ENCODE results near the gene RBM10. TPM values are rescaled to one million over a fixed set of nuclear protein-coding genes. Genes with fewer than 3 reads are reported as not detected.

The RBM10 gene
- total and polyA plus RNA-seq, 2 experiments from 2014 or later: 39.5 to 101 TPM

DNA sequence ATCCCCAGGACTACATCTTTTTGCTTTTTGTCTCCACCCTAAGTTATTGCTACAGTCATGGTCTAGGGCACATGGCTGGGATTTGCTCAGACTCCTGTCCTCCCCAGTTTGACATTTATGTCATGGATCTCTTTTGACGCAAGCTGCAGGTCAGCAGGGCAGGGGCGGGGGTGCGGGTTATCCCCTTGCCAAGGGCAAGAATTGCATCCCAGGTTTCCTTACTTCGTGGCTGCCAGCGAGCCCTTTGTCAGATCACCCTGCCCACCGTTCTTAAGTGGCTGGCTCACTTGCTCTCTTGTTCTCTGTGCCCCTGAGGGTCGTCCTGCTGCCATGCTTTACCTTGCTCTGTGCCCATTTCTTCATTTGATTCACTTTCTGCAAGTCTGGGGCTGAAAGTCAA, 27.5 kb downstream of the RBM10 start:
- H4K20me1 ChIP-seq (replicated peaks; ENCODE audit: insufficient read depth): no peaks in the 10 kb centered on the region
- peaks cover 34% of the 10 kb centered on the region for H3K36me3 Mint-ChIP-seq (ENCODE audit: low read depth)
- no peak for DNase-seq (ENCODE audit: low spot score)

More for the DNA sequence above, 27.5 kb downstream of the RBM10 start:
- Mint-ChIP-seq H3K27me3 (ENCODE audit: insufficient read depth, low read depth, poor library complexity) (peaks cover 5% of the 10 kb centered on the region), H3K4me3 (no peak overlapping the region), H3K4me1 (no peaks in the 10 kb centered on the region; the same call in 2 of the 3 replicates), H3K9me3 (no peaks in the 10 kb centered on the region; the same call in 2 of the 3 replicates), H3K27ac (no peak overlapping the region)
- Histone ChIP-seq H3K4me1 (ENCODE audit: insufficient read depth) (no peaks in the 10 kb centered on the region), H3K27ac (ENCODE audit: low read depth) (no peak overlapping the region), H3K36me3 (ENCODE audit: insufficient read depth) (0 out of 2 replicates have a peak, but pooled peaks cover 3% of the 10 kb centered on the region), H2AFZ (no peak overlapping the region), H3K4me3 (no peak overlapping the region), H3K27me3 (ENCODE audit: insufficient read depth) (no peaks in the 10 kb centered on the region), H3F3A (replicated peaks; ENCODE audit: low read depth) (no peaks in the 10 kb centered on the region), H3K4me2 (no peak overlapping the region), H3K9me2 (ENCODE audit: insufficient read depth) (no peaks in the 10 kb centered on the region), H3K79me2 (replicated peaks; ENCODE audit: insufficient read depth) (peaks cover 3% of the 10 kb centered on the region; the same call in 1 of the 2 replicates)
- no peak for ATAC-seq
- TF ChIP-seq, protein P1, sequence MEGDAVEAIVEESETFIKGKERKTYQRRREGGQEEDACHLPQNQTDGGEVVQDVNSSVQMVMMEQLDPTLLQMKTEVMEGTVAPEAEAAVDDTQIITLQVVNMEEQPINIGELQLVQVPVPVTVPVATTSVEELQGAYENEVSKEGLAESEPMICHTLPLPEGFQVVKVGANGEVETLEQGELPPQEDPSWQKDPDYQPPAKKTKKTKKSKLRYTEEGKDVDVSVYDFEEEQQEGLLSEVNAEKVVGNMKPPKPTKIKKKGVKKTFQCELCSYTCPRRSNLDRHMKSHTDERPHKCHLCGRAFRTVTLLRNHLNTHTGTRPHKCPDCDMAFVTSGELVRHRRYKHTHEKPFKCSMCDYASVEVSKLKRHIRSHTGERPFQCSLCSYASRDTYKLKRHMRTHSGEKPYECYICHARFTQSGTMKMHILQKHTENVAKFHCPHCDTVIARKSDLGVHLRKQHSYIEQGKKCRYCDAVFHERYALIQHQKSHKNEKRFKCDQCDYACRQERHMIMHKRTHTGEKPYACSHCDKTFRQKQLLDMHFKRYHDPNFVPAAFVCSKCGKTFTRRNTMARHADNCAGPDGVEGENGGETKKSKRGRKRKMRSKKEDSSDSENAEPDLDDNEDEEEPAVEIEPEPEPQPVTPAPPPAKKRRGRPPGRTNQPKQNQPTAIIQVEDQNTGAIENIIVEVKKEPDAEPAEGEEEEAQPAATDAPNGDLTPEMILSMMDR (conservative IDR thresholded peaks at IDR 0.05; ENCODE audit: low read depth in 2 of 2): no peak
- TF ChIP-seq, protein P2, sequence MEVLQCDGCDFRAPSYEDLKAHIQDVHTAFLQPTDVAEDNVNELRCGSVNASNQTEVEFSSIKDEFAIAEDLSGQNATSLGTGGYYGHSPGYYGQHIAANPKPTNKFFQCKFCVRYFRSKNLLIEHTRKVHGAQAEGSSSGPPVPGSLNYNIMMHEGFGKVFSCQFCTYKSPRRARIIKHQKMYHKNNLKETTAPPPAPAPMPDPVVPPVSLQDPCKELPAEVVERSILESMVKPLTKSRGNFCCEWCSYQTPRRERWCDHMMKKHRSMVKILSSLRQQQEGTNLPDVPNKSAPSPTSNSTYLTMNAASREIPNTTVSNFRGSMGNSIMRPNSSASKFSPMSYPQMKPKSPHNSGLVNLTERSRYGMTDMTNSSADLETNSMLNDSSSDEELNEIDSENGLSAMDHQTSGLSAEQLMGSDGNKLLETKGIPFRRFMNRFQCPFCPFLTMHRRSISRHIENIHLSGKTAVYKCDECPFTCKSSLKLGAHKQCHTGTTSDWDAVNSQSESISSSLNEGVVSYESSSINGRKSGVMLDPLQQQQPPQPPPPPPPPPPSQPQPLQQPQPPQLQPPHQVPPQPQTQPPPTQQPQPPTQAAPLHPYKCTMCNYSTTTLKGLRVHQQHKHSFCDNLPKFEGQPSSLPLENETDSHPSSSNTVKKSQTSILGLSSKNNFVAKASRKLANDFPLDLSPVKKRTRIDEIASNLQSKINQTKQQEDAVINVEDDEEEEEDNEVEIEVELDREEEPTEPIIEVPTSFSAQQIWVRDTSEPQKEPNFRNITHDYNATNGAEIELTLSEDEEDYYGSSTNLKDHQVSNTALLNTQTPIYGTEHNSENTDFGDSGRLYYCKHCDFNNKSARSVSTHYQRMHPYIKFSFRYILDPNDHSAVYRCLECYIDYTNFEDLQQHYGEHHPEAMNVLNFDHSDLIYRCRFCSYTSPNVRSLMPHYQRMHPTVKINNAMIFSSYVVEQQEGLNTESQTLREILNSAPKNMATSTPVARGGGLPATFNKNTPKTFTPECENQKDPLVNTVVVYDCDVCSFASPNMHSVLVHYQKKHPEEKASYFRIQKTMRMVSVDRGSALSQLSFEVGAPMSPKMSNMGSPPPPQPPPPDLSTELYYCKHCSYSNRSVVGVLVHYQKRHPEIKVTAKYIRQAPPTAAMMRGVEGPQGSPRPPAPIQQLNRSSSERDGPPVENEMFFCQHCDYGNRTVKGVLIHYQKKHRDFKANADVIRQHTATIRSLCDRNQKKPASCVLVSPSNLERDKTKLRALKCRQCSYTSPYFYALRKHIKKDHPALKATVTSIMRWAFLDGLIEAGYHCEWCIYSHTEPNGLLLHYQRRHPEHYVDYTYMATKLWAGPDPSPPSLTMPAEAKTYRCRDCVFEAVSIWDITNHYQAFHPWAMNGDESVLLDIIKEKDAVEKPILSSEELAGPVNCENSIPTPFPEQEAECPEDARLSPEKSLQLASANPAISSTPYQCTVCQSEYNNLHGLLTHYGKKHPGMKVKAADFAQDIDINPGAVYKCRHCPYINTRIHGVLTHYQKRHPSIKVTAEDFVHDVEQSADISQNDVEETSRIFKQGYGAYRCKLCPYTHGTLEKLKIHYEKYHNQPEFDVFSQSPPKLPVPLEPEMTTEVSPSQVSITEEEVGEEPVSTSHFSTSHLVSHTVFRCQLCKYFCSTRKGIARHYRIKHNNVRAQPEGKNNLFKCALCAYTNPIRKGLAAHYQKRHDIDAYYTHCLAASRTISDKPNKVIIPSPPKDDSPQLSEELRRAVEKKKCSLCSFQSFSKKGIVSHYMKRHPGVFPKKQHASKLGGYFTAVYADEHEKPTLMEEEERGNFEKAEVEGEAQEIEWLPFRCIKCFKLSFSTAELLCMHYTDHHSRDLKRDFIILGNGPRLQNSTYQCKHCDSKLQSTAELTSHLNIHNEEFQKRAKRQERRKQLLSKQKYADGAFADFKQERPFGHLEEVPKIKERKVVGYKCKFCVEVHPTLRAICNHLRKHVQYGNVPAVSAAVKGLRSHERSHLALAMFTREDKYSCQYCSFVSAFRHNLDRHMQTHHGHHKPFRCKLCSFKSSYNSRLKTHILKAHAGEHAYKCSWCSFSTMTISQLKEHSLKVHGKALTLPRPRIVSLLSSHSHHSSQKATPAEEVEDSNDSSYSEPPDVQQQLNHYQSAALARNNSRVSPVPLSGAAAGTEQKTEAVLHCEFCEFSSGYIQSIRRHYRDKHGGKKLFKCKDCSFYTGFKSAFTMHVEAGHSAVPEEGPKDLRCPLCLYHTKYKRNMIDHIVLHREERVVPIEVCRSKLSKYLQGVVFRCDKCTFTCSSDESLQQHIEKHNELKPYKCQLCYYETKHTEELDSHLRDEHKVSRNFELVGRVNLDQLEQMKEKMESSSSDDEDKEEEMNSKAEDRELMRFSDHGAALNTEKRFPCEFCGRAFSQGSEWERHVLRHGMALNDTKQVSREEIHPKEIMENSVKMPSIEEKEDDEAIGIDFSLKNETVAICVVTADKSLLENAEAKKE (CRISPR knock-in tag; IDR thresholded peaks at IDR 0.05): no peak
- TF ChIP-seq, protein P3, sequence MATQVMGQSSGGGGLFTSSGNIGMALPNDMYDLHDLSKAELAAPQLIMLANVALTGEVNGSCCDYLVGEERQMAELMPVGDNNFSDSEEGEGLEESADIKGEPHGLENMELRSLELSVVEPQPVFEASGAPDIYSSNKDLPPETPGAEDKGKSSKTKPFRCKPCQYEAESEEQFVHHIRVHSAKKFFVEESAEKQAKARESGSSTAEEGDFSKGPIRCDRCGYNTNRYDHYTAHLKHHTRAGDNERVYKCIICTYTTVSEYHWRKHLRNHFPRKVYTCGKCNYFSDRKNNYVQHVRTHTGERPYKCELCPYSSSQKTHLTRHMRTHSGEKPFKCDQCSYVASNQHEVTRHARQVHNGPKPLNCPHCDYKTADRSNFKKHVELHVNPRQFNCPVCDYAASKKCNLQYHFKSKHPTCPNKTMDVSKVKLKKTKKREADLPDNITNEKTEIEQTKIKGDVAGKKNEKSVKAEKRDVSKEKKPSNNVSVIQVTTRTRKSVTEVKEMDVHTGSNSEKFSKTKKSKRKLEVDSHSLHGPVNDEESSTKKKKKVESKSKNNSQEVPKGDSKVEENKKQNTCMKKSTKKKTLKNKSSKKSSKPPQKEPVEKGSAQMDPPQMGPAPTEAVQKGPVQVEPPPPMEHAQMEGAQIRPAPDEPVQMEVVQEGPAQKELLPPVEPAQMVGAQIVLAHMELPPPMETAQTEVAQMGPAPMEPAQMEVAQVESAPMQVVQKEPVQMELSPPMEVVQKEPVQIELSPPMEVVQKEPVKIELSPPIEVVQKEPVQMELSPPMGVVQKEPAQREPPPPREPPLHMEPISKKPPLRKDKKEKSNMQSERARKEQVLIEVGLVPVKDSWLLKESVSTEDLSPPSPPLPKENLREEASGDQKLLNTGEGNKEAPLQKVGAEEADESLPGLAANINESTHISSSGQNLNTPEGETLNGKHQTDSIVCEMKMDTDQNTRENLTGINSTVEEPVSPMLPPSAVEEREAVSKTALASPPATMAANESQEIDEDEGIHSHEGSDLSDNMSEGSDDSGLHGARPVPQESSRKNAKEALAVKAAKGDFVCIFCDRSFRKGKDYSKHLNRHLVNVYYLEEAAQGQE (IDR thresholded peaks at IDR 0.05; ENCODE audit: unreplicated experiment): no peak
- TF ChIP-seq, protein P4, sequence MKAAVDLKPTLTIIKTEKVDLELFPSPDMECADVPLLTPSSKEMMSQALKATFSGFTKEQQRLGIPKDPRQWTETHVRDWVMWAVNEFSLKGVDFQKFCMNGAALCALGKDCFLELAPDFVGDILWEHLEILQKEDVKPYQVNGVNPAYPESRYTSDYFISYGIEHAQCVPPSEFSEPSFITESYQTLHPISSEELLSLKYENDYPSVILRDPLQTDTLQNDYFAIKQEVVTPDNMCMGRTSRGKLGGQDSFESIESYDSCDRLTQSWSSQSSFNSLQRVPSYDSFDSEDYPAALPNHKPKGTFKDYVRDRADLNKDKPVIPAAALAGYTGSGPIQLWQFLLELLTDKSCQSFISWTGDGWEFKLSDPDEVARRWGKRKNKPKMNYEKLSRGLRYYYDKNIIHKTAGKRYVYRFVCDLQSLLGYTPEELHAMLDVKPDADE (IDR thresholded peaks at IDR 0.05): no peak
- TF ChIP-seq STAT1 (IDR thresholded peaks at IDR 0.05; ENCODE audit: unreplicated experiment): no peak
- TF ChIP-seq ZNF114 (CRISPR knock-in tag; IDR thresholded peaks at IDR 0.05): no peak
- no peak for TF ChIP-seq JUNB (IDR thresholded peaks at IDR 0.05; ENCODE audit: unreplicated experiment)
- TF ChIP-seq EZH2 (IDR thresholded peaks at IDR 0.05; ENCODE audit: low read depth, unreplicated experiment): no peak
- TF ChIP-seq NANOG (IDR thresholded peaks at IDR 0.05; ENCODE audit: borderline replicate concordance): no peak
- TF ChIP-seq CREB1 (CRISPR knock-in tag; IDR thresholded peaks at IDR 0.05; ENCODE audit: low read depth): no peak
- TF ChIP-seq EZH2phosphoT487 (IDR thresholded peaks at IDR 0.05; ENCODE audit: unreplicated experiment): no peak
- no peak for TF ChIP-seq POLR2AphosphoS5 (IDR thresholded peaks at IDR 0.05; ENCODE audit: low read depth)

Data from GM23338 (cell line).